22Rv1 (cell line): ENCODE data around the gene IMP4.

Experiments used
- ZFX ChIP-seq: fragments of 450-650 bp; IDR thresholded peaks from 2 replicates; pipeline ENCODE4 v1.6.1; 2017; ENCODE audit warnings: antibody characterized with exemption, borderline replicate concordance
- TF ChIP-seq, protein P1 (sequence below): fragments of 450-650 bp; IDR thresholded peaks from 2 replicates; pipeline ENCODE4 v1.5.1; 2017; ENCODE audit warnings: mild to moderate bottlenecking

DNA sequence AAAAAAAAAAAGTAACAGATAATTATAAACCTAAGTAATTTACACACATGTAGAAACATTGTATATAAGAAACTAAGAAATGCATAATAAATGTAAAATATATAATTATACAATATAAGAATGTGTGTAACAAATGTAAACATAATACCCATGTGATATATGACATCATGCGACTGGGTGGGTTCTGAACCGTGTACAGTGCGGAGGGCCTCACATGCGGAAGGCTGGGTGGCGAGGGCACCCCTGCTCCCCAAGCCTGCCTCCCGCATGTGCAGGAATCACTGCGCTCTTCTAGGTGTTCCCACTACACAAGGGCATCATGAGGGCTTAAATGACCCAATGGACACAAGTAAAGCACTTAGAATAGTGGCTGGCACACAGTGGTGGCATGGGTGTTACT lies 15.2 kb downstream of the IMP4 start:
- TF ChIP-seq, protein P1, sequence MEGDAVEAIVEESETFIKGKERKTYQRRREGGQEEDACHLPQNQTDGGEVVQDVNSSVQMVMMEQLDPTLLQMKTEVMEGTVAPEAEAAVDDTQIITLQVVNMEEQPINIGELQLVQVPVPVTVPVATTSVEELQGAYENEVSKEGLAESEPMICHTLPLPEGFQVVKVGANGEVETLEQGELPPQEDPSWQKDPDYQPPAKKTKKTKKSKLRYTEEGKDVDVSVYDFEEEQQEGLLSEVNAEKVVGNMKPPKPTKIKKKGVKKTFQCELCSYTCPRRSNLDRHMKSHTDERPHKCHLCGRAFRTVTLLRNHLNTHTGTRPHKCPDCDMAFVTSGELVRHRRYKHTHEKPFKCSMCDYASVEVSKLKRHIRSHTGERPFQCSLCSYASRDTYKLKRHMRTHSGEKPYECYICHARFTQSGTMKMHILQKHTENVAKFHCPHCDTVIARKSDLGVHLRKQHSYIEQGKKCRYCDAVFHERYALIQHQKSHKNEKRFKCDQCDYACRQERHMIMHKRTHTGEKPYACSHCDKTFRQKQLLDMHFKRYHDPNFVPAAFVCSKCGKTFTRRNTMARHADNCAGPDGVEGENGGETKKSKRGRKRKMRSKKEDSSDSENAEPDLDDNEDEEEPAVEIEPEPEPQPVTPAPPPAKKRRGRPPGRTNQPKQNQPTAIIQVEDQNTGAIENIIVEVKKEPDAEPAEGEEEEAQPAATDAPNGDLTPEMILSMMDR: no peak
- no peak for TF ChIP-seq ZFX
